ENCODE data around the gene RALGDS. TPM values are rescaled to one million over a fixed set of nuclear protein-coding genes. Genes with fewer than 3 reads are reported as not detected.
"Not testable (repeated sequence)": the region's sequence is repeated elsewhere in the genome, so short reads cannot be mapped to it uniquely, and the experiment has no call there.

Gene RALGDS
- total and polyA plus RNA-seq, 7 experiments from 2014 or later = 17.8 to 123 (median 76.9) TPM

DNA sequence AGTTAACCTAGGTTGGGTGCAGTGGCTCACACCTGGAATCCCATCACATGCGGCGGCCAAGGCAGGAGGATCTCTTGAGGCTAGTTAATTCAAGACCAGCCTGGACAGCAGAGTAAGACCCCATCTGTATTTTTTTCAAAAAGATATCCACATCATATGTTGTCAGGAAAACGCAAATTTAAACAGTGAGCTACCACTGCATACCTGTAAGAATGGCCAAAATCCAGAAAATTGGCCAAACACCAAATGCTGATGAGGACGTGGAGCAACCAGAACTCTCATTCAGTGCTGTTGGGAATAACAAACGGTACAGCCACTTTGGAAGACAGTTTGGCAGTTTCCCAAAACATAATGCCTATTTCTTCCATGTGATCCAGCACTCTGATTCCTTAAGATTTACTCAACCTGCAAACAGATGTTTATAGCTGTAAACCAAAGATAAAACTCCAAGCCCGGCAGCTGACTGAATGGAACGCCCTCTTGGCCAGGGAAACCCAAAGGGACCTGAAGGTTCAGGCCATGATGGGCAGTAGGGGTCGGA, 46.9 kb downstream of the RALGDS start:
- no peak for DNase-seq
- Mint-ChIP-seq H3K36me3 (peaks cover 0 to 4% (median 0%) of the 10 kb centered on the region in 5 donors), H3K4me1 (no peaks in the 10 kb centered on the region), H3K4me3 (no peak overlapping the region), H3K27ac (no peak overlapping the region), H3K9me3 (no peaks in the 10 kb centered on the region), H3K27me3 (peaks cover 0 to 17% (median 0%) of the 10 kb centered on the region in 5 donors)
- no peak overlapping the region for H3K4me3 ChIP-seq (ENCODE audit: low read length)
- H3K9me3 ChIP-seq (ENCODE audit: control insufficient read depth in 2 of 3, low read length in 3 of 3) = no peaks in the 10 kb centered on the region
- ChIA-PET CTCF (interaction anchor here (1.4 kb wide), 1 partner anchor 70 kb away, joined by 3 read pairs; no protein-coding TSS in a partner anchor), POLR2A (no interaction called here)
- no peaks in the 10 kb centered on the region for H3K27me3 ChIP-seq (ENCODE audit: control insufficient read depth in 2 of 2, insufficient read depth in 2 of 2, low read length in 2 of 2)
- H3K27ac ChIP-seq (ENCODE audit: low read depth, low read length) = no peak overlapping the region
- no peaks in the 10 kb centered on the region for H3K36me3 ChIP-seq (ENCODE audit: control insufficient read depth in 2 of 3, insufficient read depth in 3 of 3, low read length in 3 of 3)
- no peak for ATAC-seq
- H3K4me1 ChIP-seq (ENCODE audit: control insufficient read depth in 2 of 2, insufficient read depth in 2 of 2, low read length in 2 of 2) = no peaks in the 10 kb centered on the region
- intact Hi-C loops (cut with micrococcal nuclease) = no loop called here

DNA sequence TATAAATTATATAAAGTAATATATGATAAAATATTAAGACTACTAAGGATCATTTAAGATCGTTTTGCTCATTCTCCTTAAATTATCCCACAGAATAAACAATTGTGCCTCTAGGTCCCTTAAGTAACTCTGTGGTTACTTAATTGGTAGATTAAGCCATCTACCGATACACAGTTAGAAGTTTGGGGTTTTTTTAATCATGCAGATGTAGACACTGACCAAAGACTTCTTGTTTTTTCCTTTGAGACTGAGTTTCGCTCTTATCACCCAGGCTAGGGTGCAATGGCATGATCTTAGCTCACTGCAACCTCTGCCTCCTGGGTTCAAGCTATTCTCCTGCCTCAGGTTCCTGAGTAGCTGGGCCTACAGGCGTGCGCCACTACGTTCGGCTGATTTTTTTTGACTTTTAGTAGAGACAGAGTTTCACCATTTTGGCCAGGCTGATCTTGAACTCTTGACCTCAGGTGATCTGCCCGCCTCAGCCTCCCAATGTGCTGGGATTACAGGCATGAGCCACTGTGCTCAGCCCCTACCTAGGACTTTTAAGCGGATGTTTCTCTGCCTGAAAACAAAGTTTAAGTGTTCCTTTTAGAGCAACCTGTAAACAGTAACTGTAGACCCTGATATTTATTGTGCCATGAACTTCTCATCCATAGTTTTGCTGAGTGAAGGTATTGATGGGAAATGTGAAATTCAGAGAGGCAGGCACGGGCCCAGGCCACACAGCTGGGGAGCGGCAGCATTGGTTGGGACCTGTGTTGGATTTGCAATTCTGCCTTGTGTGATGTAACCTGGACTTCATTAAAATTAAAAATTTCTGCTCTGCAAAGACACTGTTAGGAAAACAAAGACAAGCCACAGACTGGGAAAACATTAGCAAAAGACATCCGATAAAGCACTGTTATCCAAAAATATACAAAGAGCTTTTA, 47.7 kb downstream of the RALGDS start:
- no peak for ATAC-seq
- Mint-ChIP-seq H3K4me1 (no peaks in the 10 kb centered on the region), H3K27ac (no peak overlapping the region), H3K4me3 (no peak overlapping the region), H3K27me3 (peaks cover 0 to 14% (median 0%) of the 10 kb centered on the region in 5 donors), H3K36me3 (peaks cover 0 to 4% (median 0%) of the 10 kb centered on the region in 5 donors), H3K9me3 (no peaks in the 10 kb centered on the region)
- Histone ChIP-seq H3K9me3 (ENCODE audit: control insufficient read depth in 2 of 3, low read length in 3 of 3) (no peaks in the 10 kb centered on the region), H3K4me1 (ENCODE audit: control insufficient read depth in 2 of 2, insufficient read depth in 2 of 2, low read length in 2 of 2) (no peaks in the 10 kb centered on the region), H3K27ac (ENCODE audit: low read depth, low read length) (no peak overlapping the region), H3K4me3 (ENCODE audit: low read length) (no peak overlapping the region), H3K36me3 (ENCODE audit: control insufficient read depth in 2 of 3, insufficient read depth in 3 of 3, low read length in 3 of 3) (no peaks in the 10 kb centered on the region), H3K27me3 (ENCODE audit: control insufficient read depth in 2 of 2, insufficient read depth in 2 of 2, low read length in 2 of 2) (no peaks in the 10 kb centered on the region)
- DNase-seq = no peak
- CTCF ChIA-PET = interaction anchor here (1.4 kb wide), 1 partner anchor 71 kb away, joined by 3 read pairs; no protein-coding TSS in a partner anchor
- intact Hi-C loops (cut with micrococcal nuclease) = no loop called here
- POLR2A ChIA-PET = interaction anchor here (0.7 kb wide), 1 partner anchor 451 kb away, joined by 5 read pairs; no protein-coding TSS in a partner anchor

DNA sequence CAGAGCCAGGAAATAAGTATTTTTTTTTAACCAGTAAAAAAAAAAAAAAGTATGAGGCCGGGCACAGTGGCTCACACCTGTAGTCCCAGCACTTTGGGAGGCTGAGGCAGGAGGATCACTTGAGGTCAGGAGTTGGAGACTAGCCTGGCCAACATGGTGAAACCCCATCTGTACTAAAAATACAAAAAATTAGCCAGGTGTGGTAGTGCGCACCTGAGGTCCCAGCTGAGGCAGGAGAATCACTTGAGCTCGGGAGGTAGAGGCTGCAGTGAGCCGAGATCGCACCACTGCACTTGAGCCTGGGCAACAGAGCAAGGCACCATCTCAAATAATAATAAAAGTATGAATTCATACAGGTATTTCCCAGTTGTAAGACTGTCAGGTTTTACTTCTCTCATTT, 48.8 kb downstream of the RALGDS start:
- H3K27me3 Mint-ChIP-seq = peaks cover 0 to 12% (median 0%) of the 10 kb centered on the region in 5 donors
- H3K4me3 ChIP-seq (ENCODE audit: low read length); DNase-seq; H3K27ac Mint-ChIP-seq; ATAC-seq; H3K9me3 Mint-ChIP-seq; H3K27ac ChIP-seq (ENCODE audit: low read depth, low read length); H3K9me3 ChIP-seq (ENCODE audit: control insufficient read depth in 2 of 3, low read length in 3 of 3); H3K27me3 ChIP-seq (ENCODE audit: control insufficient read depth in 2 of 2, insufficient read depth in 2 of 2, low read length in 2 of 2); H3K36me3 ChIP-seq (ENCODE audit: control insufficient read depth in 2 of 3, insufficient read depth in 3 of 3, low read length in 3 of 3); H3K4me1 ChIP-seq (ENCODE audit: control insufficient read depth in 2 of 2, insufficient read depth in 2 of 2, low read length in 2 of 2); intact Hi-C loops (cut with micrococcal nuclease); H3K36me3 Mint-ChIP-seq; H3K4me3 Mint-ChIP-seq; H3K4me1 Mint-ChIP-seq: not testable (repeated sequence)
- POLR2A ChIA-PET = interaction anchor here (0.7 kb wide), 1 partner anchor 450 kb away, joined by 5 read pairs; no protein-coding TSS in a partner anchor
- CTCF ChIA-PET = interaction anchor here (0.6 kb wide), 1 partner anchor 225 kb away, joined by 4 read pairs; no protein-coding TSS in a partner anchor

DNA sequence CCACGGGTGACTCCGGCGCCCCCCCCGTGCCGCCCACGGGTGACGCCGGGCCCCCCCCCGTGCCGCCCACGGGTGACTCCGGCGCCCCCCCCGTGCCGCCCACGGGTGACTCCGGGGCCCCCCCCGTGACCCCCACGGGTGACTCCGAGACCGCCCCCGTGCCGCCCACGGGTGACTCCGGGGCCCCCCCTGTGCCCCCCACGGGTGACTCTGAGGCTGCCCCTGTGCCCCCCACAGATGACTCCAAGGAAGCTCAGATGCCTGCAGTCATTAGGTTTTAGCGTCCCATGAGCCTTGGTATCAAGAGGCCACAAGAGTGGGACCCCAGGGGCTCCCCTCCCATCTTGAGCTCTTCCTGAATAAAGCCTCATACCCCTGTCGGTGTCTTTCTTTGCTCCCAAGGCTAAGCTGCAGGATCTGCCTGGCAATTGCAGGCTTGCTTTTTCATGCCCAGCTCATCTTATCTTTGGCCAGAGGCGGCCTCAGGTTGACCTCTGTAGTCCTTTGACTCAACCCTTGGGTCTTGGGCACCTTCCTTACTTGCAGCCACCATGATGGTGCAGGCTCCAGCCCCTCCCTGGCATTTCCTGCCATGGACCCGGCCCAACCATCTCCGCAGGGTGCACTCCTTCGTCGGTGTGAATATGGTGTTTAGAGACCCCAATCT, 49.4 kb downstream of the RALGDS start:
- Histone ChIP-seq H3K36me3 (ENCODE audit: control insufficient read depth in 2 of 3, insufficient read depth in 3 of 3, low read length in 3 of 3) (no peaks in the 10 kb centered on the region), H3K27ac (ENCODE audit: low read depth, low read length) (no peak overlapping the region), H3K27me3 (ENCODE audit: control insufficient read depth in 2 of 2, insufficient read depth in 2 of 2, low read length in 2 of 2) (no peaks in the 10 kb centered on the region), H3K9me3 (ENCODE audit: control insufficient read depth in 2 of 3, low read length in 3 of 3) (no peaks in the 10 kb centered on the region), H3K4me3 (ENCODE audit: low read length) (no peak overlapping the region), H3K4me1 (ENCODE audit: control insufficient read depth in 2 of 2, insufficient read depth in 2 of 2, low read length in 2 of 2) (no peaks in the 10 kb centered on the region)
- Mint-ChIP-seq H3K4me1 (no peaks in the 10 kb centered on the region), H3K4me3 (no peak overlapping the region), H3K27ac (peak overlapping the region in 1 of 9 donors; percentile 67), H3K9me3 (no peaks in the 10 kb centered on the region), H3K36me3 (peaks cover 0 to 4% (median 0%) of the 10 kb centered on the region in 5 donors), H3K27me3 (peaks cover 0 to 8% (median 0%) of the 10 kb centered on the region in 5 donors)
- intact Hi-C loops (cut with micrococcal nuclease) = no loop called here
- no peak for DNase-seq
- ChIA-PET POLR2A (no interaction called here), CTCF (no interaction called here)
- ATAC-seq = no peak

DNA sequence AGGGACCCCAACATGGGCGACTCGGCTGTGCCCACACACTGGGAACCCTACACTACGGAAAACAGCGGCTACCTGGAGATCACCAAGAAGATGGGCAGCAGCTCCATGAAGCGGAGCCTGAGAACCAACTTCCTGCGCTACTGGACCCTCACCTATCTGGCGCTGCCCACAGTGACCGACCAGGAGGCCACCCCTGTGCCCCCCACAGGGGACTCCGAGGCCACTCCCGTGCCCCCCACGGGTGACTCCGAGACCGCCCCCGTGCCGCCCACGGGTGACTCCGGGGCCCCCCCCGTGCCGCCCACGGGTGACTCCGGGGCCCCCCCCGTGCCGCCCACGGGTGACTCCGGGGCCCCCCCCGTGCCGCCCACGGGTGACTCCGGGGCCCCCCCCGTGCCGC, 50.1 kb downstream of the RALGDS start:
- H3K27me3 Mint-ChIP-seq; H3K9me3 Mint-ChIP-seq; intact Hi-C loops (cut with micrococcal nuclease); H3K4me1 Mint-ChIP-seq; ATAC-seq; H3K36me3 Mint-ChIP-seq; H3K27ac ChIP-seq (ENCODE audit: low read depth, low read length); DNase-seq; H3K36me3 ChIP-seq (ENCODE audit: control insufficient read depth in 2 of 3, insufficient read depth in 3 of 3, low read length in 3 of 3); H3K4me3 ChIP-seq (ENCODE audit: low read length); H3K27me3 ChIP-seq (ENCODE audit: control insufficient read depth in 2 of 2, insufficient read depth in 2 of 2, low read length in 2 of 2); H3K4me1 ChIP-seq (ENCODE audit: control insufficient read depth in 2 of 2, insufficient read depth in 2 of 2, low read length in 2 of 2); POLR2A ChIA-PET; H3K4me3 Mint-ChIP-seq; CTCF ChIA-PET; H3K9me3 ChIP-seq (ENCODE audit: control insufficient read depth in 2 of 3, low read length in 3 of 3); H3K27ac Mint-ChIP-seq: not testable (repeated sequence)

DNA sequence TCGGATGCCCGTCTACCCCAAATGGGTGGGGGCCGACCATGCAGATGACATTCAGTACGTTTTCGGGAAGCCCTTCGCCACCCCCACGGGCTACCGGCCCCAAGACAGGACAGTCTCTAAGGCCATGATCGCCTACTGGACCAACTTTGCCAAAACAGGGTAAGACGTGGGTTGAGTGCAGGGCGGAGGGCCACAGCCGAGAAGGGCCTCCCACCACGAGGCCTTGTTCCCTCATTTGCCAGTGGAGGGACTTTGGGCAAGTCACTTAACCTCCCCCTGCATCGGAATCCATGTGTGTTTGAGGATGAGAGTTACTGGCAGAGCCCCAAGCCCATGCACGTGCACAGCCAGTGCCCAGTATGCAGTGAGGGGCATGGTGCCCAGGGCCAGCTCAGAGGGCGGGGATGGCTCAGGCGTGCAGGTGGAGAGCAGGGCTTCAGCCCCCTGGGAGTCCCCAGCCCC, 50.5 kb downstream of the RALGDS start:
- H3K36me3 Mint-ChIP-seq, ATAC-seq, H3K27me3 Mint-ChIP-seq: not testable (repeated sequence)

More for the DNA sequence above, 50.5 kb downstream of the RALGDS start:
- H3K4me1 ChIP-seq (ENCODE audit: control insufficient read depth in 2 of 2, insufficient read depth in 2 of 2, low read length in 2 of 2); H3K4me1 Mint-ChIP-seq; H3K27ac Mint-ChIP-seq; intact Hi-C loops (cut with micrococcal nuclease); CTCF ChIA-PET; H3K9me3 ChIP-seq (ENCODE audit: control insufficient read depth in 2 of 3, low read length in 3 of 3); H3K4me3 ChIP-seq (ENCODE audit: low read length); H3K36me3 ChIP-seq (ENCODE audit: control insufficient read depth in 2 of 3, insufficient read depth in 3 of 3, low read length in 3 of 3); H3K27ac ChIP-seq (ENCODE audit: low read depth, low read length); DNase-seq; H3K4me3 Mint-ChIP-seq; H3K27me3 ChIP-seq (ENCODE audit: control insufficient read depth in 2 of 2, insufficient read depth in 2 of 2, low read length in 2 of 2); H3K9me3 Mint-ChIP-seq; POLR2A ChIA-PET: not testable (repeated sequence)
